G401 (cell line): Measurements from ENCODE around the gene FBRSL1. TPM values are rescaled to one million over a fixed set of nuclear protein-coding genes. Genes with fewer than 3 reads are reported as not detected.

Source experiments
- DNase-seq: peaks from one replicate; pipeline ENCODE4 v3.0.0-alpha.2; 2015; ENCODE audit warnings: low spot score
- in situ Hi-C: cut with HindIII; loops from 2 replicates; pipeline ENCODE4 v1.10.0; 2016; ENCODE audit warnings: low sequenced_read_pairs, mixed read lengths
- total RNA-seq: library from RNA; depleted of rRNA; stranded (reverse); fragments of >200 nt; shearing (Covaris generic); gene quantifications from 2 replicates; pipeline ENCODE4 v1.2.3, GENCODE V29; 2014

FBRSL1 gene
- total RNA-seq, 1 experiment from 2014 or later = 9.5 TPM

- no peak for DNase-seq
- in situ Hi-C loops = no loop called here
Observed at GRCh38 chr12:132505105-132505851, 15.3 kb downstream of the FBRSL1 start.

- in situ Hi-C loops = no loop called here
Observed at GRCh38 chr12:132505852-132506219, 15.9 kb downstream of the FBRSL1 start.

GRCh38 chr12:132506328-132507160, 16.6 kb downstream of the FBRSL1 start:
- in situ Hi-C loops = no loop called here
- peak; percentile 74 for DNase-seq

More at GRCh38 chr12:132505852-132506219, 15.9 kb downstream of the FBRSL1 start:
- no peak for DNase-seq

GRCh38 chr12:132507161-132507538, 17.2 kb downstream of the FBRSL1 start:
- no peak for DNase-seq

GRCh38 chr12:132507656-132508490, 17.9 kb downstream of the FBRSL1 start:
- no peak for DNase-seq
- in situ Hi-C loops = no loop called here

More at GRCh38 chr12:132507161-132507538, 17.2 kb downstream of the FBRSL1 start:
- in situ Hi-C loops = no loop called here

- DNase-seq = no peak
- in situ Hi-C loops = no loop called here
Observed at GRCh38 chr12:132508491-132508740, 18.5 kb downstream of the FBRSL1 start.

- in situ Hi-C loops = no loop called here
Observed at GRCh38 chr12:132508860-132509732, 19.1 kb downstream of the FBRSL1 start.

GRCh38 chr12:132510111-132510724, 20.3 kb downstream of the FBRSL1 start:
- DNase-seq = peak; percentile 51
- in situ Hi-C loops = no loop called here

More at GRCh38 chr12:132508860-132509732, 19.1 kb downstream of the FBRSL1 start:
- DNase-seq = no peak

- in situ Hi-C loops = no loop called here
- DNase-seq = no peak
Observed at GRCh38 chr12:132510746-132511477, 21.0 kb downstream of the FBRSL1 start.

- in situ Hi-C loops = no loop called here
- no peak for DNase-seq
Observed at GRCh38 chr12:132511516-132512196, 21.7 kb downstream of the FBRSL1 start.

GRCh38 chr12:132512197-132513069, 22.5 kb downstream of the FBRSL1 start:
- no peak for DNase-seq
- in situ Hi-C loops = no loop called here

GRCh38 chr12:132513070-132513398, 23.1 kb downstream of the FBRSL1 start:
- DNase-seq = no peak
- in situ Hi-C loops = no loop called here

- DNase-seq = peak; percentile 51
Observed at GRCh38 chr12:132513458-132514135, 23.6 kb downstream of the FBRSL1 start.

GRCh38 chr12:132514216-132514820, 24.4 kb downstream of the FBRSL1 start:
- DNase-seq = no peak
- in situ Hi-C loops = no loop called here

More at GRCh38 chr12:132513458-132514135, 23.6 kb downstream of the FBRSL1 start:
- in situ Hi-C loops = no loop called here

GRCh38 chr12:132514838-132515237, 24.9 kb downstream of the FBRSL1 start:
- in situ Hi-C loops = no loop called here

More at GRCh38 chr12:132514838-132515237, 24.9 kb downstream of the FBRSL1 start:
- DNase-seq = no peak
